Activated CD4-positive, alpha-beta T cell treated with anti-CD3 and anti-CD28 coated beads, Interleukin-2, Interleukin-4, amounts not matched to agents 100 ng/mL and 50 ng/mL, durations not matched to agents 16 hours and 8 hours (primary cell): Measurements from ENCODE around the gene ROBO3.

ENCODE experiments used
- DNase-seq: peaks from one replicate; pipeline ENCODE4 v3.0.0-alpha.2; 2020; ENCODE audit warnings: low spot score

ROBO3 gene

DNA sequence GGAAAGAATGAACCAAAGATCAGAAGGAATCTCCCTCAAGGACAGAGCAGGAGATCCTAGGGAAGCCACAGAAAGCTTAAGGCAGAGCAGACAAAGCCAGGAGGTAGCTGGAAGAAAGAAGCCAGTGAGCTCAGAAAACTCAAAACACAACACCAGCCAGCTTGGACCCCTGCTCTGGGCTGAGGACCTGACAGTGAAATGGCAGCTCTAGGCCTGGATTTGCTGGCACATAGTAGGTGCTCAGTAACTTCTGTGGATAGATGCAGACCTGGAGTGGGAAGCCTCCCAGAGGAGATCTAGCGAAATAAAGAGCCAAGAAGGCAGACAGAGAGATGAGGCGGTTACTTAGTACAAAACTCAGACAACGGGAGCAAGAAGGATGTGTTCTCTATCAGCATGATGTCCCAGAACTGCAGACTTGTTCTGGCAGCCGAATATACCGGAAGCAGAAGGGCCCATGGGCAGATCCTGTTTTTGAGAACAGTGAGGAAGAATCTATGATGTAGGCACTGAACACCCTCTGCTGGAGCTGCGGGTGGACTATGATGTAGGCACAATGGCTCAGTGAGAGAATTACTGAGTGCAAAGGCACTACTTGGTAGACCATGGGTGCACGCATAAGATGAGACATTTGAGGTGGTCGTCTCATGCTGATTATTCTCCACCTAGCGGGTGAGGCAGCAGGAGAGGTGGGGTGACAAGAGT, 27.7 kb downstream of the ROBO3 start:
- no peak for DNase-seq

DNA sequence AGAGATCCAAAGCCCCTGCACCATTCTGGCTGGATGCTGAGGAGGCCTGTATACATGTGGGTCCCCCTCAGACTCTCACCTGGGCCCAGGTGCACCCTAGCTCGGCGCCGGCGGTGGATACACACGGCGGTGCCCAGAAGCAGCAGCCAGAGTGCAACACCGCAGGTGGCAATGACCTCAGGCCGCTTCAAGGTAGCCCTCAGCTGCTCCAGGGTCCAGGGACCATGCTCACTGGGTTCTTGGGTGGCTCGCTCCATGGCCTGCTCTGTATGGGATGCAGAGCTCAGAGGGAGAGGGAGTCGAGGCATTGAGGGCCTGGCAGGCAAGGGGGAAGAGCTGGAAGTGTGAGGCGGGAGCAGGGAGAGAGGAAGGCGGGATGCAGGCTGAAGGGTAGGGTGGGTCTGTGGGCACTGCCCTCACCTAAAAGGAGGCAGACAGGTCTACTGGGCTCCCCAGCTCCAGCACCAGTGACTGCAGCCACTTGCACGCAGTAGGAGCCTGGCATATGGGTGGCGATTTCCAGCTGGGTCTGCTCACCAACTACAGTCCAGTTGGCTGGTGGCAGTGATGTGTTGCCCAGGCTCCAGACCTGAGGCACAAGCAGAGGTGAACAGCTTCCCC, 28.7 kb downstream of the ROBO3 start:
- DNase-seq, result no peak

DNA sequence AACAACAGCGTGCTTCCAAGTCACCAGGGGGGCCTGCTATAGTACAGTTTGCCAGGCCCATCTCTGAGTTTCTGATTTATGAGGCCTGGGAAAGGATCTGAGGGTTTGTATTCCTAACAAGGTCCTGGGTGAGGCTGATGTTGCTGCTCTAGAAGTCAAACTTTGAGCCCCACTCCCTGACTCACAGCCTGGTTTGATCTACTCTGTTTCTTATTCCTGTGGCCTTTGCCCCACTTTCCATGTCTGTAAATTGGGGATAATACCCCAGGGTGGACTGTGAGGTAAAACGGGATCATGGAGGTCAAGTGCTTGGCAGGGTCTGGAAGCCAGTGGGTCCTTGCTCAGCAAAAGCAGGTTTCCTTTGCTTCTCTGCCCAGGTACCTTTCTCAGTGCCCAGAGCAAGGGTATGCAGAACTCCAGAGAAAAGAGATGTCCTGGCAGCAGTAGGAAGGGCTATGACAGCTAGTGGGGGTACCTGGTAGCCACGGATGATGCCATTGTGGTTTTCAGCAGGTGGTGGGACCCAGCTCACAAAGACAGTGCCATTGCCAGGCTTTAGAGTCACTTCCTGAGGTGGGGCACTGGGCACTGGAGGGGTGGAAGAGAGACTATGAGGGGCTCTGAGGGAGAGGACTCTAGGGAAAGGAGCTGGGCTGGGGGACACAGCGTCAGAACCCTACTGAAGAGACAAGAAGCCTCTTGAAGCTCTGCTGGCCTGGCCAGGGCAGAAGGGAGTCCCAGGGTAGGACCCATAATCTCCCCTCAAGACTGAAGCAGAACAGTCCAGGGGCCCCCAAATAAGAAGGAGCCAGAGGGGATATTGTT, 29.6 kb downstream of the ROBO3 start:
- DNase-seq, result no peak

DNA sequence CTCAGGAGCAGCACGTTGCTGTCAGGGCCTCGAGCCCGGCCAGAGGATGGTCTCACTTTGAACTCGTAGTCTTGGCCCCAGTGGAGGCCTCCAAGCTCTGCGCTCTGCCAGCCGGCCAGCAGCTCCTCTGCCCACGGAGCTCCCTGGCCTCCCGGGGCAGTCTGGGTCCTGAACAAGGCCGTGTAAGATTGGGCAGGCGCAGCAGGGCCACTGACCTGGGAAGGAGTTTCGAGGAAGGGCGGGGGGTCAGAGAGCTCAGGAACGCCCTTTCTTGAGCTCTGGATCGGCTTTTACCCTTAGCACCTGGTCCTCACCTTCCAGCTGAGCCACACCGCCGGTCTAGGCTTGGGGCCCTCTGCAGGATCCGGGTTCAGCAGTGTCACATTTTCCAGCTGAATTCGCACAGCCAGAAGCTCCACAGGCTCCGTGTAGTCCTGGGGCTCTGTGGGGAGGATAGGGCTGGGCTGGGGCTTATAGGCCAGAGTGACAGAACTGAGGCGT, 30.3 kb downstream of the ROBO3 start:
- no peak for DNase-seq

DNA sequence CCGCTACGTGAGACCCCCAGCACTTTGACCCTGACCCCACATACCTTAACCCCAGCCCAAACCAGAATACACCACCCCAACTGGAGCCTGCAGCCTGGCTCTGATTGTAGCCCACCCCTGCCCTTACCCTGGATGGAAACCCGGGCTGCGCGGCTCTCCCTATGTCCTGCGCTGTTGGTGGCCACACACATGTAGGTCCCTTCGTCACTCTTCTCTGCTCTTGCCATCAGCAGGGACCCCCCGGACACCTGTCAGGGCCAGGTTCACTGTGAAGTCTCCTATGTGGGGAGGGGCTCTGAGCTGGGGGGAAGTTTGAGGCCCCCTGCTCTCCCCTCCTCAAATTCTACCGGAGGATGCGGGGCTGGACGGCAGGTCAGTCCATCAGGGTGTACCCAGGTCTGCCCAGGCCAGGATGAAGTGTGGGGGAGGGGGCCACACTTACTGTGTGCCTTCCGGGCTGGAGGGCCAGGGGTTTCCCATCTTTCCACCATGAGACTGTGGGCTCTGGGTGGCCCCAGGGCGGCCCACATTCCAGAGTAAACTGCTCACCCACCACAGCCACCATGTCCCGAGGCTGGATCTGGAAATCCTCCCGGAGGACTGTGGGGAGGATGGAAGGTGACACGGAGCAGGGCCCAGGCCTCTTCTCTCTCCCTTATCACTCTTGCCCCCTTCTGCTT, 31.0 kb downstream of the ROBO3 start:
- DNase-seq, result no peak

DNA sequence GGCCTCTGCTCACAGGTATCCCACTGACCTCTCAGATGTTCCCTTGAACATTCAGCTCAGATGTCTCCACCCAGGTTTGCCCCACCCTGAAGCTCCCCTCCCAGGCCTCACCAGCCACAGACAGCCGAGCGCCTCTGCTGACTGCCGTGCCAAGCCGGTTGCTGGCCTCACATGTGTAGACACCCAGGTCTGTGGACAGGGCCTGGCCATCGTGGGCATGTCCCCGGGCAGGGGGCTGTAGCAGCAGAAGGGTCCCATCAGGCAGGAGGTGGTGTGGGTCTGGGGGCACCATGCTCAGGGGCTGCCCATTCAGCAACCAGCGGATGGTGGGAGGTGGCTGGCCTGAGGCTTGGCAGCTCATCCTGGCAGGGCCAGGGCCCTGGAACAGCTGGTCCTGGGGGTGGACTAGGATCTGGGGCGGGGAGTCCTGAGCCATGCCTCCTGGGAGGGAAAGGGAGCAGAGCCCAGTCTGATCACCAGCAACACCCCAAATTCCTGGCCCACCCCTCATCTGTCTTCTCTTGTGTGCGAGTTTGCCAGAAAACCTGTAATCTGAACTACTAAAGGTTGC, 31.7 kb downstream of the ROBO3 start:
- DNase-seq, result no peak

DNA sequence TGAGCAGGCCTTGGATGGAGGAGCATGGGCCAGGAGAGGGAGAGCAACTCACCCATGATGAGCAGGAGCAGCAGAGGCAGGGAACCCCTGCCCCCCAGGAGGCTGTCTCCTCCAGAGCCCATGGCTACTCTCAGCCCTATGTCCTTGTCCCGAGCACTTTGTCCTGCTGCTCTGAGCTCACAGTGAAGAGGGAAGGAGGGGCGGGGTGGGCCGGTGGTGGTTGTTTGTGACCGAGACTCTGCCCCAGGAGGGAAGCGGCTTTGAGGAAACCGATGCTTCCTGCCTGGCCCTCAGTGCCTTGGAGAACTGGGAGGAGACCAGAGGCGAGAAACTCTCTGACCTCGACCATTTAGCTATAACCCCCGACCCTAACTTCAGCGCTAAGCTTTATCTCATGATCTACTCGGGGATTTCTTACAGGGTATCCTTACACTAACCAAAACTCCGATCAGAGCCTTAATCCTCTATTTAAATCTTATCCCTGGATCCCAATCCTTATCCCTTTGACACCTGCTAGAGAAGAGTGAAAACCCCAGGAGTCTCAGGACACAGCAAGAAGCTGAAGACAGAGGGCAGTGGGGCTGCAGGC, 32.5 kb downstream of the ROBO3 start, which contains the start of gene ROBO4:
ROBO4 (minus strand) TSS at position 192 of the 589 bp plus-strand sequence; CDS start at position 122, 70 bp downstream.
- no peak for DNase-seq

DNA sequence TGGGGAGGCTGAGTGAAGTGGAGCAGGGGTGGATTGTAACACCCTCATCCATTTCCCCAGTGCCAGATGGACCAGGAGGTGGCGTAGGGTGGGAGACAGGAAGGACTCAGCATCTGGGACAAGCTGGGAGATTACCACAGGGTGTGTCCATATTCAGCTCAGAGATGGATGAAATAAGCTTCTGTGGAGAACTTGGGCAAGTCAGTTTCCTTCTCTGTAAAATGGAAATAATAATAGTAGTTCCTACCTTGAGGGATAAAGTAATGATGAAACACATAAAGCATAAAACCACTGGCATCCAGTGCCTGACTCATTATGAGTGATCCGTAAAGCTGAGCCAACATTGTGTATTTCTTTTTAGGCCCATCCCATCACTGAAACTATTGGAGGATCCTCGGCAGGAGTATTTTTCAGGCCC, 33.0 kb downstream of the ROBO3 start:
- DNase-seq, result no peak

DNA sequence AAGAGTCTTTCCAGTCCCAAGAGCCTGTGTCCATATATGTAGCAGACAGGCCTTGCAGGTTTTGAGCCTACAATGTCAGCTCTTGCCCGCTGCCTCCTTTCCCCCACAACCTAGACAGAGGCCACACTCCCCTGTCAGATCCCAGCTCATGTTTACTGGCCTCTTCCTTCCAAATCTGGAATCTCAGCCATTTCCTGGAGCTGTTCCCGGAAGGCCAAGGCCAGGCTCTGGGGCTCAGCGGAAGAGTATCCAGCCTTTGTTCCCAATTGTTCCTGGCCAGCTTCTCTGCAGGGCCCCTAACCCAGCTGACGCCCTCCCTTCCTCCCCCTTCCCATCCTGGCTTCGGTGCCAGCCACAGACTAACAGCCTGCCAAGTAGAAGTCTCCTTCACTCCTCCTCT, 33.5 kb downstream of the ROBO3 start:
- no peak for DNase-seq

DNA sequence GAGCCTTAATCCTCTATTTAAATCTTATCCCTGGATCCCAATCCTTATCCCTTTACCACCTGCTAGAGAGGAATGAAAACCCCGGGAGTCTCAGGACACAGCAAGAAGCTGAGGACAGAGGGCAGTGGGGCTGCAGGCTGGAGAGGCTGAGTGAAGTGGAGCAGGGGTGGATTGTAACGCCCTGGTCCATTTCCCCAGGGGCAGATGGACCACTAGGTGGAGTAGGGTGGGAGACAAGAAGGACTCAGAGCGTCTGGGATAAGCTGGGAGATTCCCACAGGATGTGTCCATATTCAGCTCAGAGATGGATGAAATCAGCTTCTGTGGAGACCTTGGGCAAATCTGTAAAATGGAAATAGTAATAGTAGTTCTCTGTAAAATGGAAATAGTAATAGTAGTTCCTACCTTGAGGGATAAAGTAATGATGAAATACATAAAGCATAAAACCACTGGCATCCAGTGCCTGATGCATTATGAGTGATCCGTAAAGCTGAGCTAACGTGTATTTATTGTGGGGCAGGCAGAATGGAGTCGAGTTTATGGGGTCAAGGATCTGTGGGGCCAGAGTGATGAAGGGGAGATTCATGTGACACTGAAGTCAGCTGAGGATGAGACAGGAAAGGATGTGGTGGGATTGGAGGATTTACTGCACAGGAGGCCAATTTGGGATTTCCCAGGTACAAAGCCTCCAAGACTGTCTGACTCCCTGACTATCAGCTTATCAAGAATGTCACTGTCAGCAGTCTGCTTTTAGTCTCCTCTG, 34.3 kb downstream of the ROBO3 start:
- DNase-seq, result no peak

DNA sequence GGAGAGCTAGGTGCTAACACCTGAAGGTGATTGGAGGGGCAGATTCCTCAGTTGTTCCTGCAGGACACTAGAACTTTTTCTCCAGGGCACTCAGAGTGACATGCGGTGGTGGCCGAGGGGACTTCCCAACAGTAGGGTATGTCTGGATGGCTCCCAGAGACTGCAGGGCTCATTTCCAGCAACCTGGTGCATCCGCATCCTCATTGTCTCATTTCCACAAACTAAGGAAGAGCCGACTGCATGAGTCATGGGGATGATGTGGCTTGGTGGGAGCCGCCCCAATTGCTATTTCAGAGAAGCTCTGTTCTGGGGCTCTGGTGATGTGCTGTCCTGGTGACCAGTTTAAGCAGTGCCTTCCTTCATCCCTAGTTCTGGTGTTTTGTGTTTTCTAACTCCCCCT, 35.2 kb downstream of the ROBO3 start:
- DNase-seq, result no peak

DNA sequence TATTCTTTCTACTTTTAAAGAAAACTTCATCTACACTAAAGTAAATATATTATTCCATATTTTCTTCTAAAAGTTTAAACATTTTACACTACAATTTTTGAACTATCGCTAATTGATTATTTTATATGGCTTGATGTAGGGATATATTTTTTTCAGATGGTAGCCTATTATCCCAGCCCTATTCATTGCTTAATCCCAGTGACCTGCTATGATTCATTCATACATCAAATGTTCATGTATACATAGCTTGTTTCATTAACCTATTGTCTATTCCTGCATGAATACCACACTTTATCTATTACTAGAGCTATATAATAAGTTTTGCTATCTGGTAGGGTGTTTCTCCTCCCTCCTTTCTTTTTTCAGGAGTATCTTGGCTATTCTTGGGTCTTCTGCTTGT, 37.4 kb downstream of the ROBO3 start:
- no peak for DNase-seq

DNA sequence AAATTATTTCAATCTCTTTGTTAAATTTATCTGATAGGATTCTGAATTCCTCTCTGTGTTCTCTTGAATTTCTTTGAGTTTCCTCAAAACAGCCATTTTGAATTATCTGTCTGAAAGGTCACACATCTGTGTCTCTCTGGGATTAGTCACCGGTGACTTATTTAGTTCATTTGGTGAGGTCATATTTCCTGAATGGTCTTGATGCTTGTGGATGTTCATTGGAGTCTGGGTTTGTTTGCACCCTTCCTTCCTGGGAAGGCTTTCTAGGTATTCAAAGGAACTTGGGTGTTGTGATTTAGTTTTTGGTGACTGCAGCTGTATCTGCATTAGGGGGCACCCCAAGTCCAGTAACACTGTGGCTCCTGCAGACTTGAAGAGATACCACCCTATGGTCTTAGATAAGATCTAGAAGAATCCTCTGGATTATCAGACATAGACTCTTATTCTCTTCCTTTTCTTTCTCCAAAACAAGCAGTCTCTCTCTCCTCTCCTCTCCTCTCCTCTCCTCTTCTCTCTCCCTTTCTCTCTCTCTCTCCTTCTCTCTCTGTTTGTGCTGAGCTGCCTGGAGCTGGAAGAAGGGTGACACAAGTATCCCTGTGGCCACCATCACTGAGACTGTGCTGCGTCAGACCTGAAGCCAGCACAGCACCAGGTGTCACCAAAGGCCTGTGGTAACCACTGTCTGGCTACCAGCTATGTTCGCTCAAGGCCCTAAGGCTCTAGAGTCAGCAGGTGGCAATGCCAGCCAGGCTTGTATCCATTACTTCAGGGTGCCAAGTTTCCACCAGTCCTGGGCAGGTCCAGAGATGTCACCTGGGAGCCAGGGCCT, 50.5 kb downstream of the ROBO3 start:
- no peak for DNase-seq

DNA sequence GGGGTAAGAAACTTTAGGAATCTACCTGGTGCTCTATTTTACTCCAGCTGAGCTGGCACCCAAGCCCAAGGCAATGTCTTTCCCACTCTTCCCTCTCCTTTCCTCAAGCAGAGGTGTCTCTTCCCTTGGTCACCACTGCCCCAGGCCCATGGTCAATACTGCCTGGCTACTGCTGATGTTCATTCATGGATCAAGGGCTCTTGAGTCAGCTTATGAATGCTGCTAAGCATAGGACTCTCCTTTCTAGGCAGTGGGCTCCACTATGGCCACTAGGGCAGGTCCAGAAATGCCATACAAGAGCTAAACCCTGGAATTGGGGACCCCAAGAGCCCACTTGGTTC, 51.1 kb downstream of the ROBO3 start:
- DNase-seq, result no peak

DNA sequence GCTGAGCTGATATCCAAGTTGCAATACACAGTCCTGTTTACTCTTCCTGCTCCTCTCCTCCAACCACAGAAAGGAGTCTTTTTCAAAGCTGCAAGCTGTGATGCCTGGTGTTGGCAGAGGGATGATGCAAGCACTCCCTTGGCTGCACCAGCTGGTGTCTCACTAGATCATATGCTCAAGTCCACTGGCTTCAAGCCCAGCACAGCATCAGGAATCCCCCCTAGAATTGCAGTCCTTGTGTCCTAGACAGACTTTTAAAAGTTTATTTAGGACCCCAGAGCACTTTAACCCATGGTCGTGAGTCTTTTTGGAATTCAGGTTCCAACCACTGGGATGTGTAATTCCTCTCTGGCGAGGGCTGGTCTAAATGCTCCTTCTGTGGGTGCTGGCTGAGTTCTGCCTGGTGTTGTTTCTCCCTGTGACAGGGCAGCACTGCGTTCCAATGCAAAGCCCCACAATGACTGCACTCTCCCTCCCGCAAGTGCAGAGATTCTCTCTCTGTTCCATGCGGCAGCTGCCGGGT, 51.9 kb downstream of the ROBO3 start:
- no peak for DNase-seq

DNA sequence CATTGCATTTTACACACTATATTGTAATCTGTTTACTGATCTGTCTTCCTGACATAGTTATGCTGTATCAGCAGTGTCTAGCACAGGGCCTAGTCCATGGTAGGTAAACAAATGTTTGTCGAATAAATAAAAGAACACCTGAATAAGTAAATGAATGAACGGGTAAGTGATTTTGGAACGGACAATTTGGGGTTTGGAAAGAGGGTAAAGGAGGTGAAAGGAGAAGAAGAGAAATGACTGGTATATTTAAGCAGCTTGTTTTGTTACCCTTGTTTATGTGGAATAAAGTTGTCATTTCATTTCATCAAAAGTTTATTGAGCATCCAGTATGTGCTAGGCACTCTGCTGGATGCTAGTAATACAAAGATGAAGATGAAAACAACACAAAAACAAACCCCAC, 53.7 kb downstream of the ROBO3 start, which contains the start of gene HEPN1:
HEPN1 (plus strand) TSS at position 301 of the 400 bp plus-strand sequence.
- no peak for DNase-seq

DNA sequence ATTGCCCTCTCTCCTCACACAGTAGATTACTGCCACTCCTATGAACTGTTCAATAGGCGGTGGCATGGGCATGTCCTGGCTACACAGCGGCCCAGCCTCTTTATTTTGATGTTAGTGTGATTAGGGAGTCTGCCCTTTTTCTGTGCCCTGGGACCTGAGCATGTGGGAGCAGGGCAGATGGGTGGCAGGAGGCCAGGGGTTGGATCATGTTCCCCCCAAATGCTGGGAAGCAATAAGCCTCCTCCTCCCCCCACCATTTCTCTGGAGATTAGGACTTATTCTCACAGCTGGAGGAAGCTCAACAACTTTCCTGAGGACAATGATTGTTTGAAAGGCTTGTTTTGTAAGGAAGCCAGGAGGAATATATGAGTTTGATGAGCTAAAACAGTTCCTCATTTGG, 54.7 kb downstream of the ROBO3 start:
- DNase-seq, result no peak

DNA sequence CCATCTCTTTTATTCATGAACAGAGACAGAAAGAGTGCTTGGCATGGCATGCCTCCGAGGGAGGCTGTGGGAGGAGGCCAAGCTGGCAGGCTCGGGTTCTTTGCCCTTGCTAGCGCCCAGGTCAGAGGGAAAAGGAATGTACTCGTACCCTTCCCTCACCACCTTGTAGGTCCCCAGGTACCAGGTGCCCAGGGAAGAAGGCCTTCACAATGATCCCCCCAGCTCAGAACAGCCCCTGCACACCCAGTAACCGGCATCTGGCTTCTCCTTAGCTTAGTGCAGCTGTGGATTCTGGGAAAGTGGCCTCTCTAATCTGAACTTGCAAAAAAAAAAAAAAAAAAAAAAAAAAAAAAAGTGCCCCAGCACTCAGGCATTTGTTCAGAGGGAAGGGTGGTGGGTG, 55.1 kb downstream of the ROBO3 start:
- no peak for DNase-seq

DNA sequence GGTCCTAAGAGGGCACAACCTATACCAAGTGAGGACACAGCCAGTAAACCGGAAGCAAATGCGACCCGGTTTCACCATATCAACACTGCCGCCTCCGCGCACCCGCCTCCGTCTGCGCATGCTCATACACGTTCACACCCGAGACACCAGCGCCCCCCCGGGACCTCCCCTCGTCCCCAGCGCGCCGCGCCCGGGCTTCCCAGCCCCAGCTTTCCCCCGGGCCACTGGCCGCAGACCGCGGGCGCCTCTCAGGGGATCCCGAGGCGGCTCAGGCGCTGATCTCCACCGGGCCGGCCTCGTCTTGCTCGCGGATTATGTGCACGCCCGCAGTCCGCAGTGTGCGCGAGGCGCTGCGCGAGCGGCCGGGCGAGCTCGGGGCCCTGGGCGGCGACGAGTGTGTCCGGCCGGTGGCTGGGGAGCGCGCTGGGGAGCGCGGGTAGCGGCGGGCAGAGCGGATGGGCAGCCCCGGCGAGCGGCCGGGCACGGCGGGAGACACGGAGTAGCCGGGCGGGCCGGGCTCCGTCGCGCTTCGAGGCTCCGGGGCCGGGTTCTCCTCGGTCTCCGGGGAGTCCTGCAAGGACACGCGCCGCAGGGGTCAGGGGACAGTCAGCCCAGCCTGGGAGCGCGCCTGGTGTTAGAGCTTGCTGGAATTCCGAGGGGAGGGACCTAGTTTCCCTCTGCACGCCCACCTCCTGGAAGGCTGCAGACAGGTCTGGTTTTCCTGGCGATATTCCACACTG, 55.8 kb downstream of the ROBO3 start:
- peak; percentile 61 for DNase-seq
